ENCODE measurements around the gene RPS6KL1. TPM values are rescaled to one million over a fixed set of nuclear protein-coding genes. Genes with fewer than 3 reads are reported as not detected.

The RPS6KL1 gene
- total RNA-seq, 1 donor = 0.36 TPM

DNA sequence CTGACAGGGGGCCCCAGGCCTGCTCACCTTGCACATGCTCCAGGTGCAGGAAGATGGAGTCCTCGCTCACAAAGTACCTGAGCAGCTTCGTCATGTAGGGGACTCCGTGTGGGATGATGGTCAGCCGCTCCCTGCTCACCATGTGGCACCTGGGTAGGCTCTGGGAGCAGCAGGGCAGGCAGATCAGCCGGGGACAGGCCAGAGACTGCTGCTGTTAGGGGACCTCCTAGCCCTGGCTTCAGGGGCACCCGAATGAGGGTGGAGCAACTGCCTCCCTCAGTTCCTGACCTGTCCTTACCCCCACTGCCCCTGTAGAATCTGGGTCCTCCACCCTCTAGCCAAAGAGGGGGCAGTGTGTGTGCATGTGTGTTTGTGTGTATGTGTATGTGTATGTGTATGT, 11.8 kb downstream of the RPS6KL1 start:
- Histone ChIP-seq H3K79me2 (ENCODE audit: insufficient read depth, low read length) (no peaks in the 10 kb centered on the region), H4K20me1 (ENCODE audit: insufficient read depth, low read length) (no peaks in the 10 kb centered on the region), H3K4me2 (ENCODE audit: insufficient read depth, low read length) (no peak overlapping the region), H3K27ac (ENCODE audit: low read depth, low read length) (no peak overlapping the region), H3K4me1 (ENCODE audit: insufficient read depth, low read length) (peaks cover 10% of the 10 kb centered on the region), H3K36me3 (ENCODE audit: insufficient read depth, low read length) (no peaks in the 10 kb centered on the region), H3K9me3 (ENCODE audit: low read depth, low read length) (no peaks in the 10 kb centered on the region), H2AFZ (ENCODE audit: low read length) (no peak overlapping the region), H3K4me3 (ENCODE audit: insufficient read depth, low read length) (no peak overlapping the region), H3K27me3 (ENCODE audit: insufficient read depth, low read length) (no peaks in the 10 kb centered on the region)
- TF ChIP-seq CTCF (IDR thresholded peaks at IDR 0.05; ENCODE audit: extremely low read depth, low read depth, low read length) = no peak
- DNase-seq (ENCODE audit: insufficient read length, low spot score, missing footprints) = peak; percentile 38

GRCh38 chr14:74910556-74910955, 12.5 kb downstream of the RPS6KL1 start:
- peak; percentile 56 for DNase-seq (ENCODE audit: insufficient read length, low spot score, missing footprints)
- Histone ChIP-seq H2AFZ (ENCODE audit: low read length) (no peak overlapping the region), H3K4me2 (ENCODE audit: insufficient read depth, low read length) (no peak overlapping the region)

GRCh38 chr14:74909911-74910310, 13.1 kb downstream of the RPS6KL1 start:
- H3K9me3 ChIP-seq (ENCODE audit: low read depth, low read length) = no peaks in the 10 kb centered on the region
- no peak overlapping the region for H3K4me2 ChIP-seq (ENCODE audit: insufficient read depth, low read length)
- H3K27ac ChIP-seq (ENCODE audit: low read depth, low read length) = no peak overlapping the region
- no peaks in the 10 kb centered on the region for H3K79me2 ChIP-seq (ENCODE audit: insufficient read depth, low read length)
- H3K4me3 ChIP-seq (ENCODE audit: insufficient read depth, low read length) = no peak overlapping the region
- no peaks in the 10 kb centered on the region for H3K27me3 ChIP-seq (ENCODE audit: insufficient read depth, low read length)
- no peak for DNase-seq (ENCODE audit: insufficient read length, low spot score, missing footprints)
- H4K20me1 ChIP-seq (ENCODE audit: insufficient read depth, low read length) = no peaks in the 10 kb centered on the region
- peaks cover 7% of the 10 kb centered on the region for H3K36me3 ChIP-seq (ENCODE audit: insufficient read depth, low read length)
- no peak for TF ChIP-seq CTCF (IDR thresholded peaks at IDR 0.05; ENCODE audit: extremely low read depth, low read depth, low read length)
- peaks cover 10% of the 10 kb centered on the region for H3K4me1 ChIP-seq (ENCODE audit: insufficient read depth, low read length)
- H2AFZ ChIP-seq (ENCODE audit: low read length) = no peak overlapping the region

More at GRCh38 chr14:74910556-74910955, 12.5 kb downstream of the RPS6KL1 start:
- Histone ChIP-seq H3K27me3 (ENCODE audit: insufficient read depth, low read length) (no peaks in the 10 kb centered on the region), H3K9me3 (ENCODE audit: low read depth, low read length) (no peaks in the 10 kb centered on the region), H3K4me3 (ENCODE audit: insufficient read depth, low read length) (no peak overlapping the region), H3K79me2 (ENCODE audit: insufficient read depth, low read length) (no peaks in the 10 kb centered on the region), H3K27ac (ENCODE audit: low read depth, low read length) (no peak overlapping the region), H4K20me1 (ENCODE audit: insufficient read depth, low read length) (no peaks in the 10 kb centered on the region), H3K36me3 (ENCODE audit: insufficient read depth, low read length) (peaks cover 3% of the 10 kb centered on the region), H3K4me1 (ENCODE audit: insufficient read depth, low read length) (peaks cover 10% of the 10 kb centered on the region)
- TF ChIP-seq CTCF (IDR thresholded peaks at IDR 0.05; ENCODE audit: extremely low read depth, low read depth, low read length) = no peak

DNA sequence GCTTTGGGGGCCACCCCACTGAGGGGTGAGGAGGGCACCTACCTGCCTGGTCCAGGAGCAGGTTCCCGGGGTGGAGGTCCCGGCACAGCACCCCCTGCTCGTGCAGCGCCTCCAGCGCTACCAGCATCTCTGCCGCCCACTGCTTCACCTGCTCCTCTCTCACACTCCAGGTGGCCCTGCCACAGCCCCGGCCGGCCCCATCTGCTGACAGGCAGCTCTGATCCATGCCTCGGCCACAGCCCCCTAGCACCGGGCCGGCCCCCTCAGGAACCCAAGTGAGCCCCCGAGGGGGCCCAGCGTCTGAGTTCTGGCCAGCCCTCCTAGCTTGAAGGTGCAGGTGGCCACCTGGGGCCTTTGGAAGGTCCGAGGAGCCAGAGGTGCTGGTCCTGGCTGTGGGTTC, 13.6 kb downstream of the RPS6KL1 start:
- Histone ChIP-seq H3K4me3 (ENCODE audit: insufficient read depth, low read length) (no peak overlapping the region), H3K4me1 (ENCODE audit: insufficient read depth, low read length) (peaks cover 10% of the 10 kb centered on the region), H3K9me3 (ENCODE audit: low read depth, low read length) (no peaks in the 10 kb centered on the region), H3K4me2 (ENCODE audit: insufficient read depth, low read length) (no peak overlapping the region), H3K79me2 (ENCODE audit: insufficient read depth, low read length) (no peaks in the 10 kb centered on the region), H3K27me3 (ENCODE audit: insufficient read depth, low read length) (no peaks in the 10 kb centered on the region), H2AFZ (ENCODE audit: low read length) (no peak overlapping the region), H4K20me1 (ENCODE audit: insufficient read depth, low read length) (no peaks in the 10 kb centered on the region), H3K36me3 (ENCODE audit: insufficient read depth, low read length) (peaks cover 7% of the 10 kb centered on the region), H3K27ac (ENCODE audit: low read depth, low read length) (no peak overlapping the region)
- TF ChIP-seq CTCF (IDR thresholded peaks at IDR 0.05; ENCODE audit: extremely low read depth, low read depth, low read length) = no peak
- DNase-seq (ENCODE audit: insufficient read length, low spot score, missing footprints) = peak; percentile 32

All from osteoblast (primary cell).